Left colon (tissue), 2 donors: Measurements from ENCODE around the gene DMC1. TPM values are rescaled to one million over a fixed set of nuclear protein-coding genes. Genes with fewer than 3 reads are reported as not detected.
A peak's percentile ranks its signal among the peaks of the same experiment; 100 is the strongest.
"Not testable (repeated sequence)": the region's sequence is repeated elsewhere in the genome, so short reads cannot be mapped to it uniquely, and the experiment has no call there.

Experiments
- ATAC-seq: fragments of 200-7000 bp; cut with Tn5 transposase; one replicate; pipeline ENCODE4 v1.9.1; 2020; ENCODE audit warnings: mild to moderate bottlenecking, moderate library complexity
- DNase-seq, 2 donors: peaks; one replicate each; pipeline ENCODE4 v3.0.0-alpha.2; 2020
- intact Hi-C, 2 donors: fragments of 100-400 bp; cut with DNase I in 1 of 2; cut with micrococcal nuclease in 1 of 2; formaldehyde crosslinking; loops; one replicate each; pipeline versions ENCODE4 v1.11.2 to v1.14.0; 2022; cut with DNase I, micrococcal nuclease
- total RNA-seq, 2 donors: library from RNA; stranded (reverse); fragmentation: NEBNext Ultra II Directional; extraction: Animal tissue kit (Norgen Biotek cat#: 25700); gene quantifications; one replicate each; pipeline ENCODE4 v1.2.1, GENCODE V29; 2021
- donor health status: DM: no; HTN: no; CAD: no.
- donor health status: DM: yes; HTN: yes; CAD: no.

Gene DMC1
- total RNA-seq, 2 donors from 2014 or later: 0.87 to 1.2 TPM

GRCh38 chr22:38481871-38482332, 88.1 kb downstream of the DMC1 start:
- intact Hi-C loops: no loop called here
- peak; percentile 9 for ATAC-seq

GRCh38 chr22:38481162-38481870, 88.7 kb downstream of the DMC1 start:
- peak; percentile 12 for ATAC-seq
- no peak for DNase-seq
- intact Hi-C loops: no loop called here

More at GRCh38 chr22:38481871-38482332, 88.1 kb downstream of the DMC1 start:
- DNase-seq: no peak

- ATAC-seq (no peak), DNase-seq (no peak)
- intact Hi-C loops: no loop called here
These were observed 90.7 kb downstream of the DMC1 start for GRCh38 chr22:38479096-38479837.

GRCh38 chr22:38477585-38477984, 92.4 kb downstream of the DMC1 start:
- intact Hi-C loops: no loop called here
- no peak for ATAC-seq

GRCh38 chr22:38474003-38474607, 95.9 kb downstream of the DMC1 start:
- intact Hi-C loops: no loop called here
- DNase-seq: no peak

More at GRCh38 chr22:38477585-38477984, 92.4 kb downstream of the DMC1 start:
- no peak for DNase-seq

GRCh38 chr22:38471237-38471636, 98.7 kb downstream of the DMC1 start:
- ATAC-seq (no peak), DNase-seq (no peak)
- intact Hi-C loops: no loop called here

More at GRCh38 chr22:38474003-38474607, 95.9 kb downstream of the DMC1 start:
- no peak for ATAC-seq

GRCh38 chr22:38470179-38470578, 99.8 kb downstream of the DMC1 start:
- intact Hi-C loops, DNase-seq, ATAC-seq: not testable (repeated sequence)

- ATAC-seq (no peak), DNase-seq (no peak)
- intact Hi-C loops: no loop called here
These were observed 100.6 kb downstream of the DMC1 start for GRCh38 chr22:38469306-38469781.

Other genes with a start within 250 kb of the DMC1 start
- not detected for gene KCNJ4, start 115.0 kb downstream of the DMC1 start, total RNA-seq
- gene KDELR3, start 102.1 kb downstream of the DMC1 start, total RNA-seq: 10 to 100 TPM; 17.2 to 22.7 TPM
- 100 to 1,000 TPM; 300 to 349 TPM for gene DDX17, start 63.9 kb downstream of the DMC1 start, total RNA-seq
- under 1 TPM; 0.50 to 0.82 TPM for gene FAM227A, start 86.2 kb upstream of the DMC1 start, total RNA-seq
- gene CBY1, start 86.5 kb upstream of the DMC1 start, total RNA-seq: 10 to 100 TPM; 21.5 to 28.7 TPM
- 10 to 100 TPM; 85.0 to 98.7 TPM for gene TOMM22, start 111.8 kb upstream of the DMC1 start, total RNA-seq
- gene JOSD1, start 130.8 kb upstream of the DMC1 start, total RNA-seq: 100 to 1,000 TPM in 1 of 2 donors, 10 to 100 TPM in 1; 93.1 to 144 TPM
- 10 to 100 TPM; 66.6 to 72.6 TPM for gene GTPBP1, start 135.8 kb upstream of the DMC1 start, total RNA-seq
- gene SUN2, start 185.8 kb upstream of the DMC1 start, total RNA-seq: 100 to 1,000 TPM; 143 to 148 TPM
- gene DNAL4, start 224.0 kb upstream of the DMC1 start, total RNA-seq: 10 to 100 TPM; 14.4 to 16.8 TPM